Endothelial cell of umbilical vein (primary cell): Measurements from ENCODE around the gene MRPL14. TPM values are rescaled to one million over a fixed set of nuclear protein-coding genes. Genes with fewer than 3 reads are reported as not detected.

Source experiments
- BruUV-seq: library from RNA; stranded (reverse); fragments of 400-500 nt; replicated peaks from 2 replicates; lab custom pipeline; 2021; lab: Mats Ljungman, UMichigan
- CTCF ChIA-PET: fragments of 300-600, 350-600 bp; sonication (Branson Sonifier 250); formaldehyde crosslinking; loops from one replicate; lab custom pipeline; 2021; ENCODE audit warnings: antibody characterized with exemption, inconsistent platforms; lab: Charles Lee
- POLR2A ChIA-PET: fragments of 300-600, 350-600 bp; sonication (Branson Sonifier 250); formaldehyde crosslinking; loops from one replicate; lab custom pipeline; 2021; ENCODE audit warnings: antibody characterized with exemption, inconsistent platforms; lab: Charles Lee
- DNase-seq: peaks from one replicate; pipeline ENCODE4 v3.0.0-alpha.2; 2011; ENCODE audit warnings: low read depth, low spot score
- FAIRE-seq: peaks from 2 replicates; lab custom pipeline; 2011; peaks lifted over from hg19 to GRCh38; lab: Jason Lieb, UNC
- H2AFZ ChIP-seq: 2 replicates; pipeline ENCODE4 v1.6.0; 2012; ENCODE audit warnings: low read depth, low read length, control low read depth, inconsistent platforms
- H3K27ac ChIP-seq: 2 replicates; pipeline ENCODE4 v1.5.1; 2011; ENCODE audit warnings: low read depth, mild to moderate bottlenecking, control low read depth, low read length, moderate library complexity; ENCODE audit not compliant: insufficient read depth
- H3K27me3 ChIP-seq, 2 experiments: 2 replicates each; pipeline versions ENCODE4 v1.6.0 to v1.6.1; 2011; ENCODE audit warnings: low read length in 2 of 2, mixed read lengths in 1 of 2; ENCODE audit not compliant: control insufficient read depth in 2 of 2, insufficient read depth in 2 of 2
- H3K36me3 ChIP-seq, 2 experiments: 2 replicates in 1 of 2; 3 replicates in 1 of 2; pipeline ENCODE4 v1.5.1; 2011; ENCODE audit warnings: low read length in 2 of 2, mild to moderate bottlenecking in 1 of 2, moderate library complexity in 1 of 2; ENCODE audit not compliant: control insufficient read depth in 2 of 2, insufficient read depth in 2 of 2; ENCODE audit errors: extremely low read depth in 1 of 2
- H3K4me1 ChIP-seq: 3 replicates; pipeline ENCODE4 v1.5.1; 2011; ENCODE audit warnings: mild to moderate bottlenecking, low read length; ENCODE audit not compliant: control insufficient read depth, insufficient read depth; ENCODE audit errors: extremely low read depth
- H3K4me2 ChIP-seq: 2 replicates; pipeline ENCODE4 v1.6.1; 2011; ENCODE audit warnings: low read length, control low read depth, mixed read lengths; ENCODE audit not compliant: insufficient read depth
- H3K4me3 ChIP-seq, 3 experiments: fragments of 200-600 bp in 1 of 3; sonication (generic), shearing (Covaris generic) in 1 of 3; replicated peaks in 1 of 3; 2 replicates each; pipeline ENCODE4 v1.5.1; 2011 to 2016; ENCODE audit warnings: control low read depth in 3 of 3, low read length in 3 of 3, mild to moderate bottlenecking in 2 of 3, inconsistent platforms in 1 of 3, low read depth in 1 of 3, moderate library complexity in 1 of 3; ENCODE audit not compliant: insufficient read depth in 1 of 3
- H3K79me2 ChIP-seq: 2 replicates; pipeline ENCODE4 v1.6.0; 2012; ENCODE audit warnings: low read length, inconsistent platforms; ENCODE audit not compliant: control insufficient read depth, insufficient read depth
- H3K9ac ChIP-seq: replicated peaks from 2 replicates; pipeline ENCODE3; 2011; ENCODE audit warnings: low read length, control low read depth; ENCODE audit not compliant: insufficient read depth; ENCODE audit errors: extremely low read depth
- H3K9me1 ChIP-seq: replicated peaks from 3 replicates; pipeline ENCODE4 v1.6.0; 2011; ENCODE audit warnings: mild to moderate bottlenecking, low read length; ENCODE audit not compliant: control insufficient read depth, insufficient read depth; ENCODE audit errors: extremely low read depth
- H3K9me3 ChIP-seq: replicated peaks from 2 replicates; pipeline ENCODE4 v1.5.1; 2012; ENCODE audit warnings: low read length, inconsistent platforms; ENCODE audit not compliant: control insufficient read depth, insufficient read depth
- H4K20me1 ChIP-seq: replicated peaks from 2 replicates; pipeline ENCODE3; 2011; ENCODE audit warnings: mild to moderate bottlenecking, low read length; ENCODE audit not compliant: control insufficient read depth, insufficient read depth; ENCODE audit errors: extremely low read depth
- EZH2 ChIP-seq: IDR thresholded peaks from 2 replicates; pipeline ENCODE4 v1.6.1; 2012; ENCODE audit warnings: borderline replicate concordance, low read depth, mild to moderate bottlenecking, moderate library complexity, low read length, inconsistent platforms; ENCODE audit not compliant: severe bottlenecking
- FOS ChIP-seq: IDR thresholded peaks from 2 replicates; pipeline ENCODE4 v1.6.1; 2011; ENCODE audit warnings: mild to moderate bottlenecking, low read length, moderate library complexity, borderline replicate concordance; ENCODE audit not compliant: insufficient read depth
- GATA2 ChIP-seq: IDR thresholded peaks from 2 replicates; pipeline ENCODE4 v1.7.0; 2011; ENCODE audit warnings: low read depth, mild to moderate bottlenecking, moderate library complexity, mixed read lengths, low read length; ENCODE audit not compliant: insufficient read length, insufficient read depth
- JUN ChIP-seq: IDR thresholded peaks from 2 replicates; pipeline ENCODE4 v1.6.1; 2011; ENCODE audit warnings: borderline replicate concordance, low read depth; ENCODE audit not compliant: insufficient read length, insufficient read depth
- MAX ChIP-seq: IDR thresholded peaks from 2 replicates; pipeline ENCODE4 v1.6.1; 2011; ENCODE audit not compliant: insufficient read depth, insufficient read length
- MYC ChIP-seq: IDR thresholded peaks from one replicate; pipeline ENCODE4 v1.6.1; 2011; ENCODE audit warnings: mild to moderate bottlenecking, low read depth, low read length
- POLR2A ChIP-seq: IDR thresholded peaks from 2 replicates; pipeline ENCODE4 v1.6.1; 2012; ENCODE audit warnings: low read depth, mild to moderate bottlenecking, control low read depth, low read length
- POLR2AphosphoS5 ChIP-seq: IDR thresholded peaks from 2 replicates; pipeline ENCODE4 v1.6.1; 2012; ENCODE audit warnings: low read depth, mild to moderate bottlenecking, control low read depth, low read length, moderate library complexity; ENCODE audit not compliant: insufficient read depth
- dilution Hi-C: fragments of 300-500 bp; cut with MboI; formaldehyde crosslinking; loops from one replicate; pipeline ENCODE4 v1.15.0; 2019; ENCODE audit warnings: low sequenced_read_pairs; ENCODE audit not compliant: extremely low pct_ligation_motif_present
- intact Hi-C: fragments of 100-400 bp; cut with micrococcal nuclease; formaldehyde crosslinking; loops from one replicate; pipeline ENCODE4 v1.10.0; 2022
- polyA plus RNA-seq, 4 experiments: library from polyadenylated mRNA; depleted of rRNA in 3 of 4; stranded (reverse) in 3 of 4; unstranded in 1 of 4; fragments of >200 nt; gene quantifications; 2 replicates each; pipeline versions ENCODE4 v1.2.1 to v1.2.3, GENCODE V29; 2011 to 2012; ENCODE audit warnings: missing spikeins in 1 of 4
- total RNA-seq: library from RNA; stranded (reverse); gene quantifications from 2 replicates; pipeline ENCODE4 v1.2.3, GENCODE V29; 2021
- TF ChIP-seq, protein P1 (sequence below), 2 donors: IDR thresholded peaks; 1 replicate in 1 of 2; 2 replicates in 1 of 2; pipeline ENCODE4 v1.5.1; 2011; ENCODE audit warnings: low read length in 2 of 2, mild to moderate bottlenecking in 2 of 2, moderate library complexity in 2 of 2, control low read depth in 1 of 2, inconsistent platforms in 1 of 2, low read depth in 1 of 2; ENCODE audit not compliant: insufficient read depth in 1 of 2; ENCODE audit errors: extremely low read depth in 1 of 2

Gene MRPL14
- total and polyA plus RNA-seq, 2 donors (not counting 3 experiments of a cell fraction or from before 2014, with no cell fraction given), result 68.1 to 103 TPM

DNA sequence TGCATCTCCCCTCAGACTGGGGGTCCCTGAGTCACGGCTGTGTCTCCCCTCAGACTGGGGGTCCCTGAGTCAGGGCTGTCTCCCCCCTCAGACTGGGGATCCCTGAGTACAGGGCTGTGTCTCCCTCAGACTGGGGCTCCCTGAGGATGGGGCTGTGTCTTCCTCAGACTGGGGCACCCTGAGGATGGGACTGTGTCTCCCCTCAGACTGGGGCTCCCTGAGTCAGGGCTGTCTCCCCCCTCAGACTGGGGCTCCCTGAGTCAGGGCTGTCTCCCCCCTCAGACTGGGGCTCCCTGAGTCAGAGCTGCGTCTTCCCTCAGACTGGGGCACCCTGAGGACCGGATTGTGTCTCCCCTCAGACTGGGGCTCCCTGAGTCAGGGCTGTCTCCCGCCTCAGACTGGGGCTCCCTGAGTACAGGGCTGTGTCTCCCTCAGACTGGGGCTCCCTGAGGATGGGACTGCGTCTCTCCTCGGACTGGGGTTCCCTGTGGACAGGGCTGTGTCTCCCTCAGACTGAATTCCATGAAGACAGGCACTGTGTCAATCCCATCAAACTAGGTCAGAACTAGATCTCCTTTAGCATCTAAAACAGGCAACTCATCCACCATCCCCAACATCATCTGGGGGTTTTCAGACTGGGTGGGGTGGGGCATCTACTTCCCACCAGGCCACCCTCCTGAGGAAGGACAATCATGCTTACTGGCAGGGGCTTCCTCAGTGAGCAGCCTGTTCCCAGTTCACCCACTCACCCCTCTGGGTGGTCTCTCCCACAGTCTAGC is 60.7 kb downstream of the MRPL14 start:
- no peaks in the 10 kb centered on the region for H3K27me3 ChIP-seq
- no peaks in the 10 kb centered on the region for H3K9me1 ChIP-seq
- FAIRE-seq (no peak), DNase-seq (no peak)
- TF ChIP-seq POLR2A, result no peak
- TF ChIP-seq POLR2AphosphoS5, result no peak
- TF ChIP-seq, protein P1, sequence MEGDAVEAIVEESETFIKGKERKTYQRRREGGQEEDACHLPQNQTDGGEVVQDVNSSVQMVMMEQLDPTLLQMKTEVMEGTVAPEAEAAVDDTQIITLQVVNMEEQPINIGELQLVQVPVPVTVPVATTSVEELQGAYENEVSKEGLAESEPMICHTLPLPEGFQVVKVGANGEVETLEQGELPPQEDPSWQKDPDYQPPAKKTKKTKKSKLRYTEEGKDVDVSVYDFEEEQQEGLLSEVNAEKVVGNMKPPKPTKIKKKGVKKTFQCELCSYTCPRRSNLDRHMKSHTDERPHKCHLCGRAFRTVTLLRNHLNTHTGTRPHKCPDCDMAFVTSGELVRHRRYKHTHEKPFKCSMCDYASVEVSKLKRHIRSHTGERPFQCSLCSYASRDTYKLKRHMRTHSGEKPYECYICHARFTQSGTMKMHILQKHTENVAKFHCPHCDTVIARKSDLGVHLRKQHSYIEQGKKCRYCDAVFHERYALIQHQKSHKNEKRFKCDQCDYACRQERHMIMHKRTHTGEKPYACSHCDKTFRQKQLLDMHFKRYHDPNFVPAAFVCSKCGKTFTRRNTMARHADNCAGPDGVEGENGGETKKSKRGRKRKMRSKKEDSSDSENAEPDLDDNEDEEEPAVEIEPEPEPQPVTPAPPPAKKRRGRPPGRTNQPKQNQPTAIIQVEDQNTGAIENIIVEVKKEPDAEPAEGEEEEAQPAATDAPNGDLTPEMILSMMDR (IDR thresholded peaks at IDR 0.05; ENCODE audit: extremely low read depth in 1 of 2, insufficient read depth in 1 of 2, low read depth in 1 of 2, low read length in 2 of 2), result no peak
- no peak for TF ChIP-seq MAX
- no peak for TF ChIP-seq JUN
- TF ChIP-seq GATA2, result no peak
- TF ChIP-seq MYC, result no peak
- TF ChIP-seq EZH2, result no peak
- no peak for TF ChIP-seq FOS
- H3K4me1 ChIP-seq, result peaks cover 22% of the 10 kb centered on the region
- no peak overlapping the region for H3K4me3 ChIP-seq
- BruUV-seq, result no TSS peak
- no peak overlapping the region for H2AFZ ChIP-seq
- ChIA-PET POLR2A (no interaction called here), CTCF (interaction anchor here (1.3 to 2.1 kb wide), 2 partner anchors 13 to 292 kb away, joined by 3 to 6 read pairs; no protein-coding TSS in a partner anchor)
- no peaks in the 10 kb centered on the region for H3K79me2 ChIP-seq
- no peak overlapping the region for H3K4me2 ChIP-seq
- dilution Hi-C loops (no loop called here), intact Hi-C loops (no loop called here)
- H3K9me3 ChIP-seq, result no peaks in the 10 kb centered on the region
- H3K36me3 ChIP-seq, result no peaks in the 10 kb centered on the region
- H4K20me1 ChIP-seq, result no peaks in the 10 kb centered on the region
- H3K27ac ChIP-seq, result no peak overlapping the region
- H3K9ac ChIP-seq, result no peak overlapping the region
